NCI-H69 (cell line): ENCODE measurements around the gene CETN1.

Experiments
- DNase-seq: peaks from one replicate; lab custom pipeline; 2025; lab: John Stamatoyannopoulos, UW

CETN1 gene

DNA sequence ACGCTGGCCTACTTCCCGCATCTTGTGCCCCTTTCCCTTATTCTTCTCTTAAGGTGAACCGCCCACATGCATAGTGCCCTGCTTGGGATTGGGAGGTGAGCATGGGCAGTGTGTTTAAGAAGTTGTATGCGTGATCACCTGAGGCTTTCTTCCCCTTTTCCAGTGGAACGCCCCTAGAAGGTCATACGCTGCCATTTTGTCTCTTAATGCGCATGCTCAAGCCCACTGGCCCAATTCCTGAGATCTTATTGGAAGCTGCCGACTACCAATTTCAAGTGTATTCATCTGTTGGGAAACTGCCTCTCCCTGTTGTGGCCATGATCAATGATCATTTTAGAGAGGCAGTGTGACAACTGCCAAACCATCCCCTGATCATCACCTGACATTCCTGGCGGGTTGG is 3.3 kb upstream of the CETN1 start:
- DNase-seq = no peak

DNA sequence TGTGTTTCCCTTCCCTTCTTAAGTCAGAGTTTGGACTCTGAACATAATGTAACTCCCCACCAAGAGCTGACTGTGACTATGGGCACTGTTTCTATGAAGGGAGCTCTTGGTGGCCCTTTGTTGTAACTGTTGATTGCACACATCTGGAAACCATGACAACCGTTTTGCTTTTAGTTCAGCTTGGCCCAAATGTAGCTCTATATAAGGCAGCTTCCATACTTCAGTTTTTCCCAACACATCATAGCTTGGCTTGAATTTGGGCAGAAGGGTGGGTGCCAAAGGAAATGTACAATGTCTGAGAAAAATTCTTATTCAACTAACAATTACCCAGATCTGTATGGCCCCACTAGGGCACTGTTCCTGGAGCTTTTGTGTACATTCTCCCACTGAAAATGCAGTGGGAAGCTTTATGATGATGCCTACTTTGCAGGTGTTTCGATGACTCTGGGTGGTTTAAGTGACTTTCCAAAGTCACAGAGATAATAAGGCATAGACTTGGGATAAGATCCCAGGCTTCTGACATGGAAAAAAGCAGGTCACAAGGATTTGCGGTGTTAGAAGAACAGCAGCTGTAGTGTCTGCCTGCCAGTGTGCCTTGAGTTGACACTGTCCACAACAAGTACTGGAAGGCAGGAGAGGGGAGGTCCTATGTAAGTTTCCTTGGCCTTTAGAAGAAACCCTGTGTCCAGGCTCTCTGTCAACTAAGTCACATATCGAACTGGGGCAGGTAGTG is 2.4 kb upstream of the CETN1 start:
- no peak for DNase-seq

DNA sequence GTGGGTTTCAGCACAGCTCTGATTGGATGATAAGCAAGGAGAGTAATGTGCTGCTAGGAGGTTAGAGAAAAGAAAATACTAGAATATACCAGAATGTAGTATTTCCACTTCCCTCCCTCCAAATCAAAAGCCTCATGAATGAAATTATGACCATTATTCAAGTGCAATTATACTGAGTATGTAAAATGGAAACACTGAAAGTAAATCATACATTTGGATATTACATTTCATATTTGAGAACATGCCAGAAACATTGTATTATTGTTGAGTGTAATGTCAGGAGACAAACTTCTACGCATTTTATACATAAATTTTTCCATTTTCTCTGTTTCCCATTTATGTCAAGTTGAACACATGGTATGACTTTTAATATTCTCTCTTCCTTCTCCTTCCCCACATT is 942 bp upstream of the CETN1 start:
- DNase-seq = no peak

DNA sequence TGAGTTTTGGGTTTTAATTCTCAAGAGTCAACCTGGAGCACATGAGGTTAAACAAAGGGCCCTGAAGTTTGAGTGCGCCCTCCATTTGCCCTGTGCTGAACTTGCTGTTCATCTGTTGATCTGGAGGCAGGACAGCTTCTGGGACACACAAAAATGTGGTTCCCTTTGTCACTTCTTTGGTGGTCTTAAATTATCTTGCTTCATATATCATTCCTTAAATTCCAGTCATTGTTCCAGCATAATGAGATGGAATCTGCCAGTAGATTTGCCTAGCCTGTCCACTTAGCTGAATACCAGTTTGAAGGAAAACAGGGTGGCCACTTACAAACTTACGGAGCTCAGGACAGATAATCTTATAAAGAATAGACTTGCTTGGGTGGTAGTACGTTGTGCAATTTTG is 916 bp downstream of the CETN1 start:
- DNase-seq = no peak

DNA sequence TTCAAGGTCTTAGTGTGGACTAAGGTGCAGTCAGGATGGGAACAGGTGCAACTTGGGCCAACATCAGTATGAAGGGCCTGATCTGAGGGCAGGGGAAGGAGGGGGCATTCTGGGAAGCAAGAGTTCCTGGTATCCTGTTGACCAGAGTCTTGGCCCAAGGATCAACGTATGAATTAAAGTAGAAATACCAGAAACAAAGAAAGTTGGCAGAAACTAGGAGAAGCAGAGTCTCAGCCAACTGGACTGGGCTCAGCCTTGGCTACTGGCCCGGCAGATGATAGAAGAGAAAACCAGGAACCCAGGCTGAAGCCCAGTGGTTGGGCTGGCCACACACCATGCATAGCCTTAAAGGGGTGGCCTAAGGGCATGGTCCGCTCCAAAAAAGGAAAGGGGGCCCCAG is 2.3 kb downstream of the CETN1 start:
- DNase-seq = no peak

DNA sequence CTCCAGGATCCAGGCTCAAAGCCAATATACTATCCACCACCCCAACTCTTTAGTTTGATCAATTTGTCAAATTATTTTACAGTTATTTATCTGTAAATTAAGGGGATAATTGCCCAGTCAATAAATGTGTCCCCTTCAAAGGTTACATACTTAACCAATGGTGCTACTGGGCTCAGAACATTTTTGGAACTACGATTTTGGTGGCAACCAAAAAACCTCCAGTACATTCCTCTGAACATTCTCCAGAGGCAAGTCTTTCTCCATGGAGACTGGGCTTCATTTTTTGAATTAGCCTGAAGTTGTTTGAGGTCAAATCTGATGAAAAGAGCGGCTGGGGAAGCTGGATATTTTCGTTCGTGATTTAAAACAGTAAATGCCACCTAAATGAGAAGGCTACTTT is 14.9 kb downstream of the CETN1 start:
- DNase-seq = no peak

DNA sequence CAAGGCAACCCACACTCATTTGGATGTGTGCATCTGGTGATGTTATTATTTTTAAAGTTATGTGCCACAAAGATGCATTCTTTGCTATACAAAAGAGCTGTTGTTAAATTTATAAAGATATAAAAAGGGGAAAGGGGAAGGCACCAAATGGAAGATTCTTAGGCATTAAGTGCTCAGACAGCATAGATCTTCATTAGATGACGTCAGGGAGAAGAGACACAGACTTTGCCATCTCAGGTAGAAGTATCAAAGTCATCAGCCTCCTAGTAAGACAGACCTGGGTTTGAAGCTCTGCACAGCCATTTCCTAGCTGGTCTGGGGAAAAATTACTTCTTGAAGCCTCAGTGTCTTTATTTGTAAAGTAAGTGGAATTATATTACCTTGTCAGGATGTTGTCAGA is 15.4 kb downstream of the CETN1 start:
- no peak for DNase-seq

DNA sequence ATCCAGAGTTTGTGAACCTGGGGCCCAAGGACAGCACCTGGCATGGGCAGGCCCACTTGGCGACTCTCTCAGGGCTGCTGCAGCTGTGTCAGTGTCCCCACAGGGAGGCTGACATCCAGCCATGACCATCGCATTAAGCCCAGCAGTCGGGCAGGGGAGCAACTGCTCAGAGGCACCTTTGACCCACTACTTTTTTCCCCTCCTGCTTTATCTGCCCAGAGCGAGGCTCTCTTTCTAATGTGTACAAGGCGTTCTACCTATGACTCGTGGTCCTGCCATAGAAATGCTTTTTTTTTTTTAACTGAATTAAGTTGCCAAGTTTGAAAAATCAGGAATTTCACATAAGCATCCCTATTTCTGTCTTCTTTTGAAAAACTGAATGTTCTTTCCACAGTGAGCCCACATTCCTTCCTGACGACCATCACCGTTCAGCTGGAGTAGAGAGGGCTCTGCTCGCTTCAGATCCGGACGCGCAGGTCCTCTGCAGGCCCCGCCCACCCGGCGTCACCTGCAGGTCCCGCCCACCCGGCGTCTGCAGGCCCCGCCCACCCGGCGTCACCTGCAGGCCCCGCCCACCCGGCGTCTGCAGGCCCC is 16.2 kb downstream of the CETN1 start:
- DNase-seq = peak; percentile 96

DNA sequence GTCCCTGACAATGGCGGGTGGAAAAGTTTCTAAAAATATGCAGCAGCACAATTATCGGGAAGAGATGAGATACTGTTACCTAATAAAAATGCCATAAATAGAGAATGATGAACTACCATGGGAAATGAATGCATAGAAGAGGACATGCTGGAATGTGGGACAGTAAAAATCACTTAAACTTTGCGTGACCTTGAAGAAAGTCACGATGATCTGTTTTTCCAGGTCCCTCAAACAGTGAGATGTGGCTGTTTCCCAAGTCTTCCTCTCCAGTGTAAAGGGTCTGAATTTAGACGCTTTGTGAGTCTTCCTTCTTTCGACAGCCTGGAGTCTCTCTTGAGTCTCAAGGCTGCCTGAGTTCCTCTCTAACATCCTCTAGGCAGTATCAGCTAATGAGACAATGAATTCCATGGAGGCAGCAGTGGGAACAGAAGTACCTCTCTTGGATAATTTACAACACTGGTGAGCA is 18.0 kb downstream of the CETN1 start:
- no peak for DNase-seq

DNA sequence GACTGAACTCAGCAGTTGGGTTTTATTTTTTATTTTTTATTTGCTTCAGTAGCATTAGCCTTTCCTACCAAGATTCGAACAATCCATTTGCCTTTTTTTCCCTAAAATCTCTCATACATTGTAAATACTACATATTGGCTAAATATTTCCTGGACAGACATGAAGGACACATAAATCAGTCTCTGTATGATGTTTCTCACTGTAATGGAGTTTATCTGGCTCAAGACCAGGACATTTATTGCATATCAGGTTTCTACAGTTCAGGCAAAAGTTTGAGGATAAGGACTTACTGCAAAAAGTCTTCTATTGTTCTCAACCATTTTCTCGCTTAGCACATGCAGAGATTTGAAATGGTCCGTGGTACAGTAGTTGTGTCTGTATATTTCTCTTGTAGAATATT is 19.9 kb downstream of the CETN1 start:
- DNase-seq = no peak

DNA sequence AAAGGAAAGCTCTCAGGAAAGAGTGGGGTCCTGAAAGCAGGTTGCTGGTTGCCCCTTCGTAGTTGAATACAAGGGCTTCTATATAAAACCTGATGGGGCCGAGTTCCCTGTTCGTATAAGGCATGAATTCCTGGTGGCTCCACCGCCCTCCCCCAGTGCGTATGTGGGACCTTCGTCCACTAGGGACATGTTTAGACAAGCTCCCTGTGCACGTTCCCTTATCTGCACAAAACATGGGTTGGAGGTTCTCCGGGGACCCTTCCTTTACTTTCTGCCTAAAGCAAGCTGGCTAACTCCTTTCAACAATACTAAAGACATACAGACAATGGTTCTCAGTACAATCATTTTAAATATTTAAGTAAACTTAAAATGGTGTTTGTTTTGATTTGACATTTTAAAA is 24.6 kb downstream of the CETN1 start:
- DNase-seq = no peak

DNA sequence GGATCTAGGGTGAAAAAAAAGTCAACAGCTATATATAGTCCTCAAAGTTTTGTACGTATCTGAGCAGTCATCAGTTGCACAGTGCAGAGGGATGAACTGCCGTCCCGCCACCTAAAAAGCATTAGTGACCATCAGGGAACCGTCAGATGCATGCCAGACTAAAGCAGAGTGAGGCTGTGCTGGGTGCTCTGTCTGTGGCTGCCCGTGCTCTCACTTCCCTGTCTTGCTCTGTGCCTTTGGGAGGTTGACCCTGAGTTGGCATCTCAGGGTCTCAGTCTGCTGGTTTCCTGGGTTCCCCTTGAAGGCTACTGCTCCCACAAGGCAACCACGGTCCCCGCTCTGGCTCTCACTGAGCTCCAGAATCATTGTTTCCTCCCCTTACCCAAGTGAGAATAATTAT is 27.8 kb downstream of the CETN1 start:
- no peak for DNase-seq

DNA sequence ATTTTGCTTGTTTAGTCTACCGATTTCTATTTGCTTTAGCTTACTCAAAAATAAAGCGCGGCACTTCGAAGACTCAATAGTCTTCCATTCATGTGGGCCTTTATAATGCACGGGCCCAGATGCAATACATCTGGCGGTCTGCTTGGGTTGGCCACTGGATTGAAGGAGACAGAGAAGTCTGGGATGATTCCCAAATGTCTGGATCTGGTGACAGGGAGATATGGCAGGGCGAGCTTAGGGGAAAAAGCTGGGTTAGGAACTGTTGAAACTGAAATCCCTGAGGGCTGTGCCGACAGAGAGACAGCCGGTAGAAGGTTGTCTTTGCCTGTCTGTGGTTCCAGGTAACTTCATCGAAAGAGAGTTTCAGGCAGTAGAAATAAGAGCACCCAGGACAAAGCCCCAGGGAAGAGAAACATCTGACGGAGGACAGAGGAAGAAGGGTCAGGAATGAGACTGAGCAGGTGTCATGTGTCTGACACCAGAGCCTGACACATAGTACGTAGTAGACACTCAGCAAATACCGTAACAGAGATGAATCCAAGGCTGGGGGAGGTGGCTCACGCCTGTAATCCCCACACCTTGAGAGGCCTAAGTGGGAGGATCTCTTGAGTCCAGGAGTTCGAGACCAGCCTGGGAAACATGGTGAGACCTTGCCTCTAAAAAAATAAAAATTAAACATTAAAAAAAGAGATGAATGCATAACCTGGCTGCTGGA is 30.2 kb downstream of the CETN1 start:
- no peak for DNase-seq

DNA sequence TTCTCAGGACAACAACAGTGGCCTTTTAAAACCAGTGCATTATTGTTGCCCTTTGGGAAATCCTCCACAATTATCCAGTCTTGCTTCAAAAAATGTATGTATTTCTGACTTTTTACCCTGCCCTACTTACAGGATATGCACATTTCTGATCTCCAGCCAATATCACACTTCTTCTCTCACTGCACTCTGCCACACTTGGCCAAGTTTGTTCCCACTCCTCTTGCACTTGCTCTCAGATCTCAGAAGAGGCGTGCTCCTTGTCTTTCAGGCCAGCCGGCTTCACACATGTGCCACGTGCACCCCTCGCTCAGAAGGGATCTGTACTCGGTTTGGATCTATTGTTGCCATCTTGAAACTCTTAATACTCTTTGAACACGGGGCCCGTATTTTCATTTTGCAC is 32.0 kb downstream of the CETN1 start:
- DNase-seq = no peak

DNA sequence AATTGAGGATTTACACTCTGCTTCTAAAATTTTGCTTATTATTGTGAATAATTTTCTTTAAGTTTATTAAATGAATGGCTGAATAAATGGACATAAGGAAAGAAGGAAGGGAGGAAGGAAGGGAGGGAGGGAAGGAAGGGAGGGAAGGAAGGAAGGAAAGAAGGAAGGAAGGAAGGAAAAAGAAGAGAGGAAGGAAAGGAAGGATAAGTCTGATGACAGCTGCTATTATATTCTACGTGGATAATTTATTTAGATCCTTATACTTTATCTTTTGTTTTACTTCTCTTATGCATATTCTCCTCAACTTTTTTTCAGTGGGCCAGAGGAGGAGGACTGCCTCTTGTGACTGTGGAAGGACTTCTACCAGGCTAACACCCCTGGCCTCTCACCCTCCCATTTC is 34.0 kb downstream of the CETN1 start:
- no peak for DNase-seq

DNA sequence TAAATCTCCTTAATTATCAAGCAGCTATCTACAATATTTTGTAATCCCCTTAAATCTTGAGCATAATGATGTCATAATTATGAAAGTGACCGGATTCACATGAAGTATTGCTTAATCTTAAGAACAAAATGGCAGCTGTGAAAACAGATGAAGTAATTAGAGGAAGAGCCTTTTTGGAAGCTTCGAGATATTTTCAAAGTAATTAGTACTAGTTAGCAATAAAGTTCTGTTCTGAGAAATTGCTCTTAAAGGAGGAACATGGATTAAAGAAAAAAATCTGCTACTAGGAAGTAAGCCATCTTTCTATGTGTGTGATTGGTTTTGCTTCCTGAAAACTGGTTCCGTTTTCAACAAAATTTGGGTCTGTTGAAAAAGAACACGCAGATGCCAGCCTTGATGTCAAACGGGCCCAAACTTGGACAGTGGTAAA is 34.9 kb downstream of the CETN1 start:
- DNase-seq = no peak

DNA sequence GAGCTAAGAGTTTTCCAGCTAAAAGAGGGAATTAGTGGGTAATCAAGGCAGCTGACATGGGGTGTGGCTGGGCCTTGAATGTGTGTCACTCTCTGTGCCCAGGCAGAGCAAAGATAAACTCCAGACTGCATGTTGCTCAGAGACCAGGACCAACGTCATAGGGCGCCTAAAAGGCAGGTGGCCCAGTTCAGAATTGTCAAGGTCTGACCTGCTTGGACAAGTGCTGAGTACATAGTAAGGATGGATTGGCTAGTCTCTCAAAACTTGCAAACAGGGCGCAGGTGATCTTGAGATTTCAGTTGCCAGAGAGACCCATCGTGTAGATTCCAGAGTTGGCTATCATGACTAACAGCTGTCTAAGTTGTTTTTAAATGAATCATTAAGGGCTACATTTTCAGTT is 35.6 kb downstream of the CETN1 start:
- DNase-seq = no peak

DNA sequence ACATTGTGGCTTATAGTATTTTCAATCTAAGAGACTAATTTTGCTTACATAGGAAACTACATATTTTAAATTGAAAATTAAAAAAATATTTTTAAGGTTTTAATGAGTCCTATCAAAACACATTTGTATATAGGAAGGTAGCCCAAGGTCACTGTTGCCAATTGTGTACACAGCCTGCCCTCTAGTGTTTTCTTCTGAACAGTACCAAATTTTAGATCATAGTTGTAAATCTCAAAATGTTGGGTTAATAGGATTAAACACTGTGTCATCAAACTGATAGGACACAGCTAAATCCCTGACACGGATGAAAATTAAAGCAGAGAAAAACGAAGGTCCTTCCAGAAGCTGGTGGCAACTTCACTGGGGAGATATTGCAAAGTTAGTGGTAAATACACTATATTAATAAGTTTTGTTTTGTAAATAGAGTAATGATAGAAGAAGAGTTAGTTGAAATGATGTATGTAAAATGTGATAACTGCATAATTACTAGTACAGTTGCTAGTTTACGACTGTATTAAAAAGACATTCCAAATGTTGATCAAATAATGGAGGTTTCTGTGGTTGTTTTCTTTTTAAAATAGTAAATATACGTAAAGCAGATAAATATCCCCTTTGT is 36.3 kb downstream of the CETN1 start:
- peak; percentile 71 for DNase-seq

DNA sequence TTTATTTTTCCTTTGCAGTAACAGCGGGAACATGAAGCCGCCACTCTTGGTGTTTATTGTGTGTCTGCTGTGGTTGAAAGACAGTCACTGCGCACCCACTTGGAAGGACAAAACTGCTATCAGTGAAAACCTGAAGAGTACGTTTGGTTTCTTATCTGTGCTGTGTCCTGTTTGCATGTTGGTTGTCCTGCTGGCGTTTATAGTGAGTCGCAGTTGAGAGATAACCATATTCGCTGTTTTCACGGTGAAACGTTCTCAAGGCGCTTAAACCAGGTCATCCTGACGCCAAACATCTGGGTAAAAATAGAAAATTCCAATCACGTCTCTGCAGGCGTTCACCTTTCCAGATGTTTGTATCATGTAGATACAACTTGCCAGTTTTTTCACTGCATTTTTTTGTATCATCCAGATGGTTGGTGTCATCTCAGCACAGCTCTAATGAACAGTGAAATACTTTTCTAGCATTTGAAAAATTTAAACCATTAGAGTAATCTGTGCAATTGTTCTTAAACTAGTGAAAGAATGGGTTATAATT is 37.9 kb downstream of the CETN1 start:
- DNase-seq = no peak

DNA sequence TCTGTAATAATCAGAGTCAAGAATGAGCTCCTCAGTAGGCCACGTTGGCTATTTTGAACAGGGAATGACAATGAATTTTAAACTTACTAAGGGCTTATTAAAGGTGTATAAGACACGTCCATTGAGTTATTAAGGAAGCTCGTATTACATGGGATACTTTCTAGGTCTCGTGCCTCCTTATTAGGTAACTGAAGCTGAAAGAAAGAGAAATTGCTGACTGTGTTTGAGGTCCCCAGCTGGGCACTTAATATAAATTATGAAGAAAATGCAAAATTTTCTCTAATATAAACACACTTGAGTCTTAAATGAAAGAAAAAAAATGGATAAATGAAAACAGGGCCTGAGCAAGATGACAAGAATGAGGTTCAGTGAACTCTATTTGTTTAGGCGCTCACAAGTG is 38.4 kb downstream of the CETN1 start:
- DNase-seq = no peak

DNA sequence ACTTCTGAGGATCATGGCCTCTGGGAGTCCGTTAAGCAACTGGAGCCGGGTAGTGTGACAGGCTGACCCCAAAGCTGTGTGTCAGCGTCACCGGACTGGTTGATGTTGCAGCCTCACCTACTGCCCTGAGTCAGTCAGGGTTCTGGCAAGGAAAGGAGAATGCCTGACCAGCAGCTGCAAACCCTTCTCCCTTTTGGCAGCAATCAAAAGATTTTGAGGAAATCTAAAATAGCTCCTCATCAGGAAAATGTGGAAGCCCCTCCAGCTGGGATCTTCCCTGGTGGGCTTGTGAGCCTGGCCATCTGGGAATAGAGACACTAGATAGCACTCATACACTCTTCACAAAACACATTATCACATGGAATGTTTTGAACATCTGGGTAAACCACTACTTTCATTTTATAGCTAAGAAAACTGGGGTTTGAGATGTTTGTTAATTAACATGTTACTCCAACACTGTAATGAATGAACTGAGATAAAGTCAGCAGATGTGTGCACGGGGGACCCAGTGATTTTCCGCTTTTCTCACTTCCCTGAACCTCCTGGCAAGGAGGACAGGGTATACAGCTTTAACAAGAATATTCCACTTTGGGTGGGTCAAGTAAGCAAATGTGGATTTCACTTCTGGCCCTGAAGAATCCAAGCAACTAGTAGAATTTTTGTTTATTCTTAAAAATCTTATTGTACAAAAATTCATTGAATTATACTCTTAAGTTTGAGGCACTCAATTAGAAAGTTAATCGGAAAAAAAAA is 41.3 kb downstream of the CETN1 start:
- DNase-seq = no peak

DNA sequence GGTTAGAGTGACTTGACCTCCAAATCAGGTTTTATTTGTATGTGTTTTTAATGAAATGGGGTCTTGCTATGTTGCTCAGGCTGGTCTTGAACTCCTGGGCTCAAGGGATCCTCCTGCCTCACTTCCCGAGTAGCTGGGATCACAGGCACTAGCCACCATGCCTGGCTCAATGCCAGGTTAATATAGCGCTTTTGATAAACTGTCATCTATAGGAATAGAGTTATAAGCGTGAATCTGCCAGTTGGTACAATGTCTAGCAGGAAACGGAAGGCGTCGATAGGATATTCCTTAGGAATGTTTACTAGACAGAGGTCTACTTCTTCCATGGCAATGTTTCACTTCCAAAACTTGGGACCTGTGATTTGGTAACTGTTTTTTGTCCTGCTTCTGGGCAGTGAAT is 42.1 kb downstream of the CETN1 start:
- no peak for DNase-seq
